GM12874 (cell line): ENCODE measurements around the gene RAX2.

Experiments used
- TF ChIP-seq, protein P1 (sequence below): IDR thresholded peaks from 2 replicates; pipeline ENCODE4 v1.5.1; 2011; ENCODE audit warnings: low read depth, mild to moderate bottlenecking, control low read depth, low read length, moderate library complexity; ENCODE audit not compliant: insufficient read depth

The RAX2 gene

DNA sequence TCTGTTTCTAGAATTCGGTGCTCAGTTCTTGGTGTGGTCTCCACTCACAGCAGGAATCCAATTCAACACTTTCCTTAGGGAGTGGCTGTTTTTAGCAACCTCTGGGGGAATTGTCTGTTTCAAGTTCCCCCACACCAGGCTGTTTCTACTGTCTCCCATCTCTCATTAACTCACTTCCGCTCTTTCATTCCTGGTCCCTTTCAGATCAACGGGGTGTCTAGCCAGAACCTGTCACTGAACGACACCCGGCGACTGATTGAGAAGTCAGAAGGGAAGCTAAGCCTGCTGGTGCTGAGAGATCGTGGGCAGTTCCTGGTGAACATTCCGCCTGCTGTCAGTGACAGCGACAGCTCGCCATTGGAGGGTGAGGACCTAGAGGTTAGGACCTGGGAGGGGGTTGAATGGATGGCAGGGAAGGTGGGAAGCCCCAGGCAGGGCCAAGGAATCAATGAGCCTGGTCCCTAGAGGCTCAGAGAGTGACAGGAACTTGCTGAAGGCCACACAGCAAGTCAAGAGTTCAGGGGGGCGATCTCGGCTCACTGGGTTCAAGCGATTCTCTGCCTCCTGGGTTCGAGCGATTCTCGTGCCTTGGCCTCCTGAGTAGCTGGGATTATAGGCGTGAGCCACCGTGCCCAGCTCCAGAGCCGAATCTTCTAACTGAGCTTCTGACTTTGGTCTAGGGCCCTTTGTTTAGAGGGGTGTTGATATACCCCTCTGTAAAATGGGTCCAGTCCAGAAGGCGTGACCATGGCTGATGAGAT is 38.3 kb downstream of the RAX2 start:
- TF ChIP-seq, protein P1, sequence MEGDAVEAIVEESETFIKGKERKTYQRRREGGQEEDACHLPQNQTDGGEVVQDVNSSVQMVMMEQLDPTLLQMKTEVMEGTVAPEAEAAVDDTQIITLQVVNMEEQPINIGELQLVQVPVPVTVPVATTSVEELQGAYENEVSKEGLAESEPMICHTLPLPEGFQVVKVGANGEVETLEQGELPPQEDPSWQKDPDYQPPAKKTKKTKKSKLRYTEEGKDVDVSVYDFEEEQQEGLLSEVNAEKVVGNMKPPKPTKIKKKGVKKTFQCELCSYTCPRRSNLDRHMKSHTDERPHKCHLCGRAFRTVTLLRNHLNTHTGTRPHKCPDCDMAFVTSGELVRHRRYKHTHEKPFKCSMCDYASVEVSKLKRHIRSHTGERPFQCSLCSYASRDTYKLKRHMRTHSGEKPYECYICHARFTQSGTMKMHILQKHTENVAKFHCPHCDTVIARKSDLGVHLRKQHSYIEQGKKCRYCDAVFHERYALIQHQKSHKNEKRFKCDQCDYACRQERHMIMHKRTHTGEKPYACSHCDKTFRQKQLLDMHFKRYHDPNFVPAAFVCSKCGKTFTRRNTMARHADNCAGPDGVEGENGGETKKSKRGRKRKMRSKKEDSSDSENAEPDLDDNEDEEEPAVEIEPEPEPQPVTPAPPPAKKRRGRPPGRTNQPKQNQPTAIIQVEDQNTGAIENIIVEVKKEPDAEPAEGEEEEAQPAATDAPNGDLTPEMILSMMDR: no peak

DNA sequence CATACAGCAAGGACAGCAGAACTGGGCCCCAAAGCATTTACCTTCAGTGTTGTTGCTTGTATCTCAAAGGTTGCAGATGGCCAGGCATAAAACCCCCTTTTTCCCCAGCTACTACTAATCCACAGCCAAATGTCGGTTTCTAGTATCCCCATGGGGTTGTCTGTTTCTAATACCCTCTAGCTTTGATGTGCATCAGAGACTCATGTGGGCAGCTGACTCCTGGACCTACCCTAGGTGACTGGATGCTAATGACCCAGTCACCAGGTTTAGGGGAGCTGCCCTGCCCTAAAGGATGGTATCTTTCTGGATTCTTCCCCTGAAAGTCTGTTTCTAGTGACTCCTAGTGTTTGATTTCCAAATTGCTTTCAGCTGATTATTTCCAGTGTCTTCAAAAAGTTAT is 39.9 kb downstream of the RAX2 start:
- TF ChIP-seq, protein P1: no peak

DNA sequence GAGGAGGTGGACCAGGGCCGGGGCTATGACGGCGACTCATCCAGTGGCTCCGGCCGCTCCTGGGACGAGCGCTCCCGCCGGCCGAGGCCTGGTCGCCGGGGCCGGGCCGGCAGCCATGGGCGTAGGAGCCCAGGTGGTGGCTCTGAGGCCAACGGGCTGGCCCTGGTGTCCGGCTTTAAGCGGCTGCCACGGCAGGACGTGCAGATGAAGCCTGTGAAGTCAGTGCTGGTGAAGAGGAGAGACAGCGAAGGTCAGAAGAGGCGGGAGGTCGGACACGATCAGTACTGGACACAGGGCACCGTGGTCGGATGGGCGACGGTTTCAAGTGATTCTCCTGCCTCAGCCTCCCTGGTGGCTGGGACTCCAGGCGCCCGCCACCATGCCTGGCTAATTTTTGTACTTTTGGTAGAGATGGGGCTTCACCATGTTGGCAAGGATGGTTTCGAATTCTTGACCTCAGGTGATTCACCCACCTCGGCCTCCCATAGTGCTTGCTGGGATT is 41.5 kb downstream of the RAX2 start:
- TF ChIP-seq, protein P1: no peak

DNA sequence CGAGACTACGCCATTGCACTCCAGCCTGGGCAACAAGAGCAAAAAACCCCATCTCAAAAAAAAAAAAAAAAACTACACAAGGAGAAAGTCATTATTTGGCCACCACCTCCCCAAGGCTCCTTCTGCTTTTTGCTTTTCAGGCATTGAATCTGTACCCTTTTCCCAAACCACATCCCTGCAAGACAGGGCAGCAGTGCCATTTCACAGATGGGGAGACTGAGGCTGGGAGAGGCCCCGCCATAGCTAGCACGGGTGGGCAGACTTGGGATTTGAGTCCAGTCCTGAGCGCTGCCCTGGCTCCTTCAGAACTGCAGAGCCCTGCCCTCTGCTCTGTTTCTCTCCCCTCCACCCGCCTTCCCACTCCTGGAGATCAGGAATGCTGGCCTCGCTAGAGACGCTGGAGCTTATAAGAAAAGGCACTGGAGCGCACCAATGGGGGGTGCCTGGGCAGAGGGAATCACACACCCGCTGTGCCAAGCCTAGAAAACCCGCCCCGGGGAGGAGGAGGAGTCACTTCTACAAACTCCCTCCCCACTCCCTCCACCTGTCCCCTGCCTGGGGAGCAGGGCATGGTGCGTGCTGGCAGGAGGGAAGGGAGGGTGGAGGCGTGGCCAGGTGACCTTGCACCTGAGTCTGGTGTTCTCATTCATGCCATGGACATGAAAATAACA is 46.3 kb downstream of the RAX2 start:
- TF ChIP-seq, protein P1: no peak

DNA sequence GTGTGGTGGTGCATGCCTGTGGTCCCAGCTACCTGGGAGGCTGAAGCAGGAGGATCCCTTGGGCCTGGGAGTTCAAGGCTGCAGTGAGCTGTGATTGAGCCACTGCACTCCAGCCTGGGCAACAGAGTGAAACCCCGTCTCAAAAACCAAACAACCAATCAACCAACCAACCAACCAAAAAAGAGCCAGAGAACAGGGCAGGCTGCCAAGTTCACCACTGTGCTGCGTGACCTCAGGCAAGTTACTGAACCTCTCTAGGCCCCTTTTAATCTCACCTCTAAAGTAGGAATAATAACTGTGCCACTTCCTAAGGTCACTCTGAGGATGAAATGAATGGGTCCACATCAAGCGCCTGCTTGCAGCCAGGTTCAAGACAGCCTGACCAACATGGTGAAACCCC is 46.9 kb downstream of the RAX2 start:
- TF ChIP-seq, protein P1: no peak

DNA sequence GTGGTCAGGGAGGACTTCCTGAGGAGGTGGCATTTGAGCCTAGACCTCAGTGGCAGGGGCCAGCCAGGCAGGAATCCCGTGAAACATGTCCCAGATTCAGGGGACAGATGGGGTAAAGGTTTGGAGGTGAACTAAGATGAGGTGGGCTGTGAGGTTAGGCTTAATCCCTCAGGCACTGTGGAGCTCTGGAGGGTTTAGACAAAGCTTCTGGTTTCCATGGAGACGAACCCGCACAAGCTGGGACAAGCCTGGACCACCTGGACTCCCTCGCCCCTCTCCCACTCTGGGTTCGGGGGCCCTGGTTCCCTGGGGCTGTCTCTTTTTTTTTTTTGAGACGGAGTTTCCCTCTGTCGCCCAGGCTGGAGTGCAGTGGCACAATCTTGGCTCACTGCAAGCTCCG is 48.1 kb downstream of the RAX2 start:
- TF ChIP-seq, protein P1: no peak

DNA sequence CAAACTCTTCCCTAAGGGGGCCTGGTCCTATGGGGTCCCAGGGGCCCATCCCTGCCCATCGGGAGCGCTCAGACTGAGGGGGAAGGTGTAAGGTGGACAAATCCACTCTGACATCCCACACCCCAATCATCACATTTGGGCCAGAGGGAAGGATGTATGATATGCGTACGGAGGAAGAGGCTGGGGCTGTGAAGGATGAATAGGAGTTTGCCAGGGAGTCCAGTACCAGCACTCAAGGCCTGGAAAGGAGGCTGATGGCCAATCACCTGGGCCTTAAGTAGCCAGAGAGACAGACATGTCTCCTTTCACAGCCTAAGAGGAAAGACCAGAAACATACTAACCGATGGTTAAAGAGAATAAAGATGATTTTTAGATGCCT is 48.9 kb downstream of the RAX2 start:
- TF ChIP-seq, protein P1: no peak
